ENCODE data around the gene FCRL1.

Gene FCRL1

DNA sequence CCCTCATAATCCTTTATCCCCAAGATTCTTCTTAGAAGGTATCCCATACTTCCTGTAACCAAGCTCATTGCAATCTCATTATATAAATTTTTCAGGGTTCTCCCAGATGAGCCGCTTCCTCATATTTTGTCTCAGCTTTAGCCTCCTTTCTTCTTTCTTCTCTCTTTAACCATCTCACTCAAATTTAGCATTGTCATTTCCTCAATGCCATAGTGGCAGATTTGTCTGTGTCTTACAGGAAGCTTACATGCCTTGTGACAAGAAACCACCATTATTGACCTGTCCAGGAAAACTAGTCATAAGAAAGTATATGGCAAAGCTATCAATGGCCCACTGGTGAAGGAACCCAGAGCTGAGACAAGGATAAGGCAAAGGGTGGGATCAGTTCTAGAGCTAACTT is 37.0 kb downstream of the FCRL1 start:
- no peak overlapping the region for H3K27ac ChIP-seq (ENCODE audit: low read depth, low read length)
- H3K4me1 ChIP-seq (ENCODE audit: control insufficient read depth, insufficient read depth, low read length), result no peaks in the 10 kb centered on the region
- no peaks in the 10 kb centered on the region for H3K27me3 ChIP-seq (ENCODE audit: control insufficient read depth, insufficient read depth, low read length)
- no peaks in the 10 kb centered on the region for H3K36me3 ChIP-seq (ENCODE audit: control insufficient read depth, insufficient read depth, low read length)
- no peak overlapping the region for H3K9ac ChIP-seq (ENCODE audit: low read length)
- no peak overlapping the region for H3K4me3 ChIP-seq (ENCODE audit: low read length)

DNA sequence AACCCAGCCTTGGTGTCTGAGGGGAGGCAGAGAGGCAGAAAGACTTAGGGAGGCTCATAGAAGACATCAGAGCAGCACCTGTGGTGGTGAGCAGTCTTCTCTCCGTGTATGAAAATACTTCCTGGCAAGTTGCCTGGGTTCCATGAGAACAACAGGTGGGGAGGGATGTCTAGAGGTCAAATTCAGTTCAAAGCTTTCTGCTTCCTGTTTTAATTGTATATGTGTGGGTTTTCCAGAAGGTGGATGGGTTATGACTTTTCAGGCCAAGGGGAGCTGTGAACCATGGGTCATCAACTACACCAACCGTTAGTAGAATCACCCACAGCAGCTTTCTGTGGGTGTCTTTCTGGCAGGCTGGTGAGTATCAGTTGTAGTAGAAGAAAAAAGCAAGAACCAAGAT is 38.9 kb downstream of the FCRL1 start:
- no peak overlapping the region for H3K4me3 ChIP-seq (ENCODE audit: low read length)
- no peak overlapping the region for H3K27ac ChIP-seq (ENCODE audit: low read depth, low read length)
- H3K9ac ChIP-seq (ENCODE audit: low read length), result no peak overlapping the region
- H3K36me3 ChIP-seq (ENCODE audit: control insufficient read depth, insufficient read depth, low read length), result no peaks in the 10 kb centered on the region
- no peaks in the 10 kb centered on the region for H3K4me1 ChIP-seq (ENCODE audit: control insufficient read depth, insufficient read depth, low read length)
- no peaks in the 10 kb centered on the region for H3K27me3 ChIP-seq (ENCODE audit: control insufficient read depth, insufficient read depth, low read length)

- no peaks in the 10 kb centered on the region for H3K4me1 ChIP-seq (ENCODE audit: control insufficient read depth, insufficient read depth, low read length)
- no peaks in the 10 kb centered on the region for H3K36me3 ChIP-seq (ENCODE audit: control insufficient read depth, insufficient read depth, low read length)
- no peak within 1 kb of the TSS for H3K9ac ChIP-seq (ENCODE audit: low read length)
- H3K27ac ChIP-seq (ENCODE audit: low read depth, low read length), result no peak within 1 kb of the TSS
- H3K4me3 ChIP-seq (ENCODE audit: low read length), result no peak within 1 kb of the TSS
- no peaks in the 10 kb centered on the region for H3K27me3 ChIP-seq (ENCODE audit: control insufficient read depth, insufficient read depth, low read length)
Measured at GRCh38 chr1:157776971-157777391, 42.9 kb downstream of the FCRL1 start, which contains the start of gene FCRL2. Gene FCRL2 (minus strand): TSS chr1:157777132. CDS start chr1:157777073, 59 bp downstream.

DNA sequence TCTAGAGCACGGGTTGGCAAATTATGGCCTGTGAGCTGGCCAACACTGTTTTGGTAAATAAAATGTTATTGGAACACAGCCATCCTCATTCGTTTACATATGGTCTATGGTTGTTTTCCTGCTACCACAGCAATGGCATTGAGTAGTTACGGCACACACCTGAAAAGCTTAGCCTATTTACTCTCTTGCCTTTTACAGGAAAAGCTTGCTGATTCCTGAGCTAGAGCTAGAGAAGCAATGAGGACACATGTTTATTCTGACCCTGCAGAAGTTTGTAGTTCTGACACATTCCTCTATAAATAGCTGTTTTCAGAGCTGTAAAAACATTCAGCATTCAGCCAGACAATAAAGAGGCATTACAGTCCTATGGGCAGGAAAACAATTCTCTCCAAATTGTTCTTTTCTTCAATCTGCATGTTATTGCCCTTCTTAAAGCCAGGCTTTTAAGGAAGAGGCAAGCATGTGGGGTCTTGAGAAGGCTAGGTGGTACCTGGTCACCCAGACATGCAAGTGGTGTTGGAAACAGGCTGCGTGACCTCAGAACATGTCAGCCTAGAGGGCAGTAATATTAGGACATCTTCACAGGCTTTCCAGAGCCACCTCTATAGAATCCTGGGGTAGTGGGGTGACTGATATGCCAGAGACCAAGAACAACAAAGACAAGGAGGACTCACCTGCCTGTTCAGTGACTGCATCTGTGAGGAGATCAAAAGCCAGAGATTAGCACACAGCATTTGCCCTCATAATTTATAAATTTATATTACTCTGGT is 44.6 kb downstream of the FCRL1 start:
- no peaks in the 10 kb centered on the region for H3K4me1 ChIP-seq (ENCODE audit: control insufficient read depth, insufficient read depth, low read length)
- H3K36me3 ChIP-seq (ENCODE audit: control insufficient read depth, insufficient read depth, low read length), result no peaks in the 10 kb centered on the region
- H3K9ac ChIP-seq (ENCODE audit: low read length), result no peak overlapping the region
- no peaks in the 10 kb centered on the region for H3K27me3 ChIP-seq (ENCODE audit: control insufficient read depth, insufficient read depth, low read length)
- H3K4me3 ChIP-seq (ENCODE audit: low read length), result no peak overlapping the region
- no peak overlapping the region for H3K27ac ChIP-seq (ENCODE audit: low read depth, low read length)

DNA sequence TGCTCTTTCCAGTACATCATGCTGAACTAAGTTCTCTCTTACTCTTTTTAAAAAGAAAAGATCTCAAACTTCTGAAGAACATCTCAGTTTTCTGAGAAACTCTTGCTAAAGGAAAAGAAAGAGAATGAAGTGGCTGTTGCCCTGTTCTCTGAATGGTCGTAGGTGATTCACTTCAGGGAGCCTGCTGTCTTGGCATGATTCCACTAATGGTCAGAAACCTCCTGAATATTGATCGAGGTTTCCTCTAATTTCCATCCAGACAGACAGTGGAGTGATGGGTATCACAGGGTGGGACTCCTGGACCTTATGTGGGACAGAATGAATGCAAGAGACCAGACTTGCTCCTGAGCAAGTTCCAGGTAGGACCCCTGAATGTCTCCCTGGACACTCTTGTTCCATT is 45.5 kb downstream of the FCRL1 start:
- H3K36me3 ChIP-seq (ENCODE audit: control insufficient read depth, insufficient read depth, low read length), result no peaks in the 10 kb centered on the region
- no peaks in the 10 kb centered on the region for H3K4me1 ChIP-seq (ENCODE audit: control insufficient read depth, insufficient read depth, low read length)
- no peaks in the 10 kb centered on the region for H3K27me3 ChIP-seq (ENCODE audit: control insufficient read depth, insufficient read depth, low read length)
- no peak overlapping the region for H3K9ac ChIP-seq (ENCODE audit: low read length)
- H3K27ac ChIP-seq (ENCODE audit: low read depth, low read length), result no peak overlapping the region
- H3K4me3 ChIP-seq (ENCODE audit: low read length), result no peak overlapping the region

DNA sequence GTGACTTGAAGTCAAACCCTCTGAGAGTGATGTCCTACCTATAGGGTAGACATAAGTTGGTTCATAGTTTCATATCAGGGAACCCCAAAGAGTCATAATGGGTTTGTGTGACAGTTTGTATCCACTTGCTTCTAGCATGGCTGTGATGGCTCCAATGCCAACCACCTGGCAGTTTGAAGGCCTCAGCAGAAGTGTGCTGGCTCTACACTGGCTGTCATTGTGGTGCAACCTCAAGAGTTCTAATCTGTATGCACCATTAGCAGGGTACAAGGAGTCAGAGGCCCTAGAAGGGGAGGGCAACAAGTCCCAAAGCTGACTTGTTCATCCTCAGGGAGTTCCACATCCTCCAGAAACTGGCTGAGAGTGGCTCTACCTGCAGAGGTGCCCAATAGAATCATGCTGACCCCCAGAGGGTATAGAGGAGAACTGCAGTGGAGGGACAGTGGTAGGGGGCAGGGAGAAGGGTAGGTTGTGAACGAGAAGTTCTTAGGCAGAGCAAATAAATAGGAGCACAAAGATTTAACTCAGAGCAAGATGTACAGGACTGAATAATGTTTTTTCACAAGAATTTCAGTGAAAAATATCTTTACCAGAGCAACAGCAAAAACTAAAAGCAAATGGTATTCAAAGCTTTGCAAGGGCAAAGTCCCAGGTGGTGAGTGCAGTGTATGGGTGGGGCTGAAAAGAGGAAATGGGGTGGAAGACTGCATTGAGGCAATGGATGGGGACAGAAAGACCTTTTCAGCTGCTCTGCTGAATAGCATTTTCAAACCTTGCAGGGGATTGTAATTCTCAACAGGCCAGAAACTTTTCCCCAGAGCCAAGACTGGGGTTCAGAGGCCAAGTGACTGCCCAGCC is 46.2 kb downstream of the FCRL1 start:
- Histone ChIP-seq H3K4me1 (ENCODE audit: control insufficient read depth, insufficient read depth, low read length) (no peaks in the 10 kb centered on the region), H3K27me3 (ENCODE audit: control insufficient read depth, insufficient read depth, low read length) (no peaks in the 10 kb centered on the region), H3K9ac (ENCODE audit: low read length) (no peak overlapping the region), H3K4me3 (ENCODE audit: low read length) (no peak overlapping the region), H3K27ac (ENCODE audit: low read depth, low read length) (no peak overlapping the region), H3K36me3 (ENCODE audit: control insufficient read depth, insufficient read depth, low read length) (no peaks in the 10 kb centered on the region)

- no peaks in the 10 kb centered on the region for H3K4me1 ChIP-seq (ENCODE audit: control insufficient read depth, insufficient read depth, low read length)
- no peaks in the 10 kb centered on the region for H3K36me3 ChIP-seq (ENCODE audit: control insufficient read depth, insufficient read depth, low read length)
- H3K4me3 ChIP-seq (ENCODE audit: low read length), result no peak overlapping the region
- H3K27ac ChIP-seq (ENCODE audit: low read depth, low read length), result no peak overlapping the region
- H3K9ac ChIP-seq (ENCODE audit: low read length), result no peak overlapping the region
- no peaks in the 10 kb centered on the region for H3K27me3 ChIP-seq (ENCODE audit: control insufficient read depth, insufficient read depth, low read length)
Measured at GRCh38 chr1:157771661-157772425, 48.1 kb downstream of the FCRL1 start.

GRCh38 chr1:157770442-157771043 is 49.4 kb downstream of the FCRL1 start:
- no peak overlapping the region for H3K9ac ChIP-seq (ENCODE audit: low read length)

GRCh38 chr1:157766792-157767191 is 53.1 kb downstream of the FCRL1 start:
- no peaks in the 10 kb centered on the region for H3K27me3 ChIP-seq (ENCODE audit: control insufficient read depth, insufficient read depth, low read length)
- no peak overlapping the region for H3K9ac ChIP-seq (ENCODE audit: low read length)
- no peak overlapping the region for H3K27ac ChIP-seq (ENCODE audit: low read depth, low read length)
- H3K36me3 ChIP-seq (ENCODE audit: control insufficient read depth, insufficient read depth, low read length), result no peaks in the 10 kb centered on the region
- H3K4me3 ChIP-seq (ENCODE audit: low read length), result no peak overlapping the region
- no peaks in the 10 kb centered on the region for H3K4me1 ChIP-seq (ENCODE audit: control insufficient read depth, insufficient read depth, low read length)

More at GRCh38 chr1:157770442-157771043, 49.4 kb downstream of the FCRL1 start:
- no peak overlapping the region for H3K27ac ChIP-seq (ENCODE audit: low read depth, low read length)
- no peaks in the 10 kb centered on the region for H3K4me1 ChIP-seq (ENCODE audit: control insufficient read depth, insufficient read depth, low read length)
- no peaks in the 10 kb centered on the region for H3K36me3 ChIP-seq (ENCODE audit: control insufficient read depth, insufficient read depth, low read length)
- no peaks in the 10 kb centered on the region for H3K27me3 ChIP-seq (ENCODE audit: control insufficient read depth, insufficient read depth, low read length)
- H3K4me3 ChIP-seq (ENCODE audit: low read length), result no peak overlapping the region

DNA sequence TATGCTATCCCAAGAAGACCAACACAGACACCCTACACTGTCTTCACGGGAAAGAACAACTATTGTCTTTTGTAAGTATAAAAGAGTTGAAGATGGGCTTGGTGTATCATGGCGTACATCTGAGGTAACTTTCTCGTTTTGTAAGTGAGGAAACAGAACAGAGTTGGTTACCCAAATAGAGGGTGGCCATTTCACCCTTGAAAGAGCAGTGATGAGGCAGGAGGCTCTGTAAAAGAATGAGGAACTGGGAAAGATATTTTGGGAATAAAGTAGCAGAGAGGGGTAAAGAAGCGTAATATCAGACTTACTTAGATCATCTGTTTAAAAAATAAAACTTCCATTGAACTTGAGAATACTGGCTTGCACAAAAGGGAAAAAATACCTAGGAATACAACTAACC is 61.9 kb downstream of the FCRL1 start:
- no peaks in the 10 kb centered on the region for H3K4me1 ChIP-seq (ENCODE audit: control insufficient read depth, insufficient read depth, low read length)
- H3K27ac ChIP-seq (ENCODE audit: low read depth, low read length), result no peak overlapping the region
- no peaks in the 10 kb centered on the region for H3K27me3 ChIP-seq (ENCODE audit: control insufficient read depth, insufficient read depth, low read length)
- no peak overlapping the region for H3K9ac ChIP-seq (ENCODE audit: low read length)
- no peak overlapping the region for H3K4me3 ChIP-seq (ENCODE audit: low read length)
- H3K36me3 ChIP-seq (ENCODE audit: control insufficient read depth, insufficient read depth, low read length), result no peaks in the 10 kb centered on the region

GRCh38 chr1:157753611-157754010 is 66.3 kb downstream of the FCRL1 start:
- H3K27me3 ChIP-seq (ENCODE audit: control insufficient read depth, insufficient read depth, low read length), result no peaks in the 10 kb centered on the region
- no peak overlapping the region for H3K9ac ChIP-seq (ENCODE audit: low read length)
- H3K4me3 ChIP-seq (ENCODE audit: low read length), result no peak overlapping the region
- H3K27ac ChIP-seq (ENCODE audit: low read depth, low read length), result no peak overlapping the region
- no peaks in the 10 kb centered on the region for H3K36me3 ChIP-seq (ENCODE audit: control insufficient read depth, insufficient read depth, low read length)
- H3K4me1 ChIP-seq (ENCODE audit: control insufficient read depth, insufficient read depth, low read length), result no peaks in the 10 kb centered on the region

- H3K27me3 ChIP-seq (ENCODE audit: control insufficient read depth, insufficient read depth, low read length), result no peaks in the 10 kb centered on the region
- no peaks in the 10 kb centered on the region for H3K36me3 ChIP-seq (ENCODE audit: control insufficient read depth, insufficient read depth, low read length)
- H3K4me1 ChIP-seq (ENCODE audit: control insufficient read depth, insufficient read depth, low read length), result no peaks in the 10 kb centered on the region
- H3K27ac ChIP-seq (ENCODE audit: low read depth, low read length), result no peak overlapping the region
- no peak overlapping the region for H3K9ac ChIP-seq (ENCODE audit: low read length)
- H3K4me3 ChIP-seq (ENCODE audit: low read length), result no peak overlapping the region
Measured at GRCh38 chr1:157751283-157751682, 68.6 kb downstream of the FCRL1 start.
